Neutrophil (primary cell): Measurements from ENCODE around the gene ACAD8.
"Not testable (repeated sequence)": the region's sequence is repeated elsewhere in the genome, so short reads cannot be mapped to it uniquely, and the experiment has no call there.

Experiments
- H3K27ac ChIP-seq: fragments of 200-600 bp; sonication (generic); 2 replicates; pipeline ENCODE4 v1.5.1; 2016; ENCODE audit warnings: mild to moderate bottlenecking, moderate library complexity
- H3K27me3 ChIP-seq: fragments of 200-600 bp; sonication (generic); 2 replicates; pipeline ENCODE4 v1.6.0; 2016; ENCODE audit warnings: mild to moderate bottlenecking
- H3K36me3 ChIP-seq: fragments of 200-600 bp; sonication (generic); 2 replicates; pipeline ENCODE4 v1.5.1; 2017
- H3K4me1 ChIP-seq, 2 experiments: fragments of 200-600 bp in 1 of 2; sonication (generic) in 1 of 2; 1 replicate in 1 of 2; 2 replicates in 1 of 2; pipeline versions ENCODE4 v1.5.1 to v1.6.1; 2013 to 2016; ENCODE audit warnings: low read depth in 1 of 2, low read length in 1 of 2, mild to moderate bottlenecking in 1 of 2, moderate library complexity in 1 of 2; ENCODE audit not compliant: control insufficient read depth in 1 of 2, insufficient read depth in 1 of 2
- H3K4me3 ChIP-seq, 2 experiments: fragments of 200-600 bp in 1 of 2; sonication (generic) in 1 of 2; 1 replicate in 1 of 2; 2 replicates in 1 of 2; pipeline ENCODE4 v1.5.1; 2013 to 2016; ENCODE audit warnings: low read depth in 1 of 2, low read length in 1 of 2, mild to moderate bottlenecking in 1 of 2, moderate library complexity in 1 of 2
- H3K9me3 ChIP-seq: fragments of 200-600 bp; sonication (generic); 2 replicates; pipeline ENCODE4 v1.5.1; 2016
- CTCF ChIP-seq: fragments of 200-600 bp; sonication (generic); IDR thresholded peaks from 2 replicates; pipeline ENCODE4 v1.5.1; 2016; ENCODE audit warnings: antibody characterized with exemption

ACAD8 gene

GRCh38 chr11:134275534-134276395 lies 22.4 kb downstream of the ACAD8 start, which contains the start of gene GLB1L3:
Gene GLB1L3 (plus strand): TSS chr11:134276379. CDS start chr11:134276741, 362 bp downstream.
- Histone ChIP-seq H3K4me1 (peaks cover 11 to 17% of the 10 kb centered on the region in 2 experiments), H3K4me3 (peak within 1 kb of the TSS; percentile 12 to 49), H3K36me3 (no peaks in the 10 kb centered on the region), H3K27ac (no peak within 1 kb of the TSS), H3K9me3 (no peaks in the 10 kb centered on the region), H3K27me3 (peaks cover 100% of the 10 kb centered on the region)
- TF ChIP-seq CTCF, result no peak

DNA sequence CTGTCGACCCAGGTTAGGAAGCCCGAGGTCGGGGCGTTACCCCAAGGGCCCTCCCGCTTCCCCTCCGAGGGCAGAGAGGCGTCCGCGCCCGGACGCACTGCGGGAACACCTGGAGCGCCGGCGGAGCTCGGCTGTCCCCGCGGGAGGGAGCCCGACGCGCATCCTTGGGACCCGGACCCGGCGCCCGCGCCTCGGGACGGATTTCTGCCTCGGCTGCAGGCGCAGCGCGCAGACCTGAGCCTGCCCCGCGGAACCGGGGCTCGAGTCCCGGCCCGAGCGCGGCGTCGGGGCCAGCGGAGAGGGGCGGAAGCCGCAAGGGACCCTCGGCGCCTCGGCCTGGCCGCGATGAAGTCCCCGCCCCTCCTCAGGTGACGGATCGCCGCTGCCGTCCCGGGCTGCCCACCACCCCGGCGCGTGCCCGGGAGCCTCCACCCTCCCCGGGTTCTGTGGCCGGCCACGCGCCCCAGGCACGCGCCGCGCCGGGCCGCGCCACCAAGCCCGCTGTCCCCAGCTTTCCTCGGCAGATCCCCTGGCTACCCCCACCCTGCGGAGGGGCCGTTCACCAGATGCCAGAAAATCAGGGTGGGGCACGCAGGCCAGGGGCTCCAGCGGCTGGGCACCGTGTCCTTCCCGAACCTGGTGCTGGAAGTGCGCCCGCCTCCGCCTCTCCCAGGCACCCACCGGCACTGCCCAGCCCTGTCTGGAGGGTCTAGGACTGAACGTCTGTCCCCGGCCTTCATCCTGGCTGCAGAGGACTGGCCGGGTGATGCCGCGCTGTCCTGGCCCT lies 23.2 kb downstream of the ACAD8 start:
- Histone ChIP-seq H3K4me3 (peak overlapping the region; percentile 12 to 49), H3K27me3 (peaks cover 98% of the 10 kb centered on the region), H3K36me3 (no peaks in the 10 kb centered on the region), H3K9me3 (no peaks in the 10 kb centered on the region), H3K27ac (no peak overlapping the region), H3K4me1 (peaks cover 11 to 17% of the 10 kb centered on the region in 2 experiments)
- TF ChIP-seq CTCF, result no peak

DNA sequence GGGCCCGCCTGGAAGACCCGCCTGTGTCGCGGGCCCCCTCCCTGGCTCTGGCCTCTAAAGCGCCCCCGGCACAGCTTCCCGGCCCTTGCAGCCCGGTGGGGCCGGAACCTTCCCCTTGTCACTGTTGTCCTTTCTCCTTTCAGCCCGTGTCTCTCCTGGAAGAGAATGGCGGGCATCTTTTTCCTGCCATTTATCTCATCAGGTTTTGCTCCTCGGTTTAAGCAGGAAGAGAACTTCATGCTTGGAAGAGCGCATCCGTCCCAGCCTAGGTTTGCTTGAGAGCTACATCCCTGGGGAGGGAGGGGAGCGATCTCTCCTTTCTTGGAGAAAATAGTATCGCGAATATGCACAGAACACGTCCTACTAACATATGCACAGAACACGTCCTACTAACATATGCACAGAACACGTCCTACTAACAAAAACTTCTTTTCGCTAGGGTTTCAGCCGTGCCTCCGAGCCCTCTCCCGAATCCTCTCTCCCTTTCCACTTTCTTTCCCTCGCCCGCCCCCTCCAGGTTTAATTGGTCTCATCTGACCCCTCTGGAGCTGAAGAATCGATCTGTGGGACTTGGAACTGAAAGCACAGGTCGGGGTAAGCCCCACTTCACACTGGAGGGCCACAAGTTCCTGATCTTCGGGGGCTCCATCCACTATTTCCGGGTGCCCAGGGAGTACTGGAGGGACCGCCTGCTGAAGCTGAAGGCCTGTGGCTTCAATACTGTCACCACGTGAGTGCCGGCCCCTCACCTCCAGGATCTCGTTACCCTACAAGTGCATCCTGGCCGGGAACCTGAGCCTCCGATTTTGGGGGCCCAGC lies 24.0 kb downstream of the ACAD8 start:
- Histone ChIP-seq H3K9me3 (no peaks in the 10 kb centered on the region), H3K4me3 (no peak overlapping the region), H3K4me1 (peaks cover 11 to 17% of the 10 kb centered on the region in 2 experiments), H3K27me3 (peaks cover 97% of the 10 kb centered on the region), H3K36me3 (no peaks in the 10 kb centered on the region), H3K27ac (no peak overlapping the region)
- no peak for TF ChIP-seq CTCF

- no peak for TF ChIP-seq CTCF
- peaks cover 97% of the 10 kb centered on the region for H3K27me3 ChIP-seq
Observed at GRCh38 chr11:134278356-134278755, 25.0 kb downstream of the ACAD8 start.

GRCh38 chr11:134281635-134282034 lies 28.3 kb downstream of the ACAD8 start:
- not testable (repeated sequence) for H3K9me3 ChIP-seq, H3K36me3 ChIP-seq, H3K4me1 ChIP-seq, H3K4me3 ChIP-seq, H3K27ac ChIP-seq
- H3K27me3 ChIP-seq, result peaks cover 90% of the 10 kb centered on the region

More at GRCh38 chr11:134278356-134278755, 25.0 kb downstream of the ACAD8 start:
- no peak overlapping the region for H3K4me3 ChIP-seq
- H3K9me3 ChIP-seq, result no peaks in the 10 kb centered on the region
- H3K4me1 ChIP-seq, result peaks cover 11 to 17% of the 10 kb centered on the region in 2 experiments
- no peaks in the 10 kb centered on the region for H3K36me3 ChIP-seq
- H3K27ac ChIP-seq, result no peak overlapping the region
